ENCODE data around the gene WASF3.

WASF3 gene, protein sequence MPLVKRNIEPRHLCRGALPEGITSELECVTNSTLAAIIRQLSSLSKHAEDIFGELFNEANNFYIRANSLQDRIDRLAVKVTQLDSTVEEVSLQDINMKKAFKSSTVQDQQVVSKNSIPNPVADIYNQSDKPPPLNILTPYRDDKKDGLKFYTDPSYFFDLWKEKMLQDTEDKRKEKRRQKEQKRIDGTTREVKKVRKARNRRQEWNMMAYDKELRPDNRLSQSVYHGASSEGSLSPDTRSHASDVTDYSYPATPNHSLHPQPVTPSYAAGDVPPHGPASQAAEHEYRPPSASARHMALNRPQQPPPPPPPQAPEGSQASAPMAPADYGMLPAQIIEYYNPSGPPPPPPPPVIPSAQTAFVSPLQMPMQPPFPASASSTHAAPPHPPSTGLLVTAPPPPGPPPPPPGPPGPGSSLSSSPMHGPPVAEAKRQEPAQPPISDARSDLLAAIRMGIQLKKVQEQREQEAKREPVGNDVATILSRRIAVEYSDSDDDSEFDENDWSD

GRCh38 chr13:26557393-26558073 lies at the start of gene WASF3:
WASF3 (plus strand) TSS chr13:26557683; CDS start chr13:26642271, 84,588 bp downstream.
- TF ChIP-seq, protein P1, sequence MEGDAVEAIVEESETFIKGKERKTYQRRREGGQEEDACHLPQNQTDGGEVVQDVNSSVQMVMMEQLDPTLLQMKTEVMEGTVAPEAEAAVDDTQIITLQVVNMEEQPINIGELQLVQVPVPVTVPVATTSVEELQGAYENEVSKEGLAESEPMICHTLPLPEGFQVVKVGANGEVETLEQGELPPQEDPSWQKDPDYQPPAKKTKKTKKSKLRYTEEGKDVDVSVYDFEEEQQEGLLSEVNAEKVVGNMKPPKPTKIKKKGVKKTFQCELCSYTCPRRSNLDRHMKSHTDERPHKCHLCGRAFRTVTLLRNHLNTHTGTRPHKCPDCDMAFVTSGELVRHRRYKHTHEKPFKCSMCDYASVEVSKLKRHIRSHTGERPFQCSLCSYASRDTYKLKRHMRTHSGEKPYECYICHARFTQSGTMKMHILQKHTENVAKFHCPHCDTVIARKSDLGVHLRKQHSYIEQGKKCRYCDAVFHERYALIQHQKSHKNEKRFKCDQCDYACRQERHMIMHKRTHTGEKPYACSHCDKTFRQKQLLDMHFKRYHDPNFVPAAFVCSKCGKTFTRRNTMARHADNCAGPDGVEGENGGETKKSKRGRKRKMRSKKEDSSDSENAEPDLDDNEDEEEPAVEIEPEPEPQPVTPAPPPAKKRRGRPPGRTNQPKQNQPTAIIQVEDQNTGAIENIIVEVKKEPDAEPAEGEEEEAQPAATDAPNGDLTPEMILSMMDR (IDR thresholded peaks at IDR 0.05; ENCODE audit: insufficient read depth, low read length, missing control alignments), result no peak
- DNase-seq (ENCODE audit: low read depth, low spot score), result peak; percentile 42
- H3K4me3 ChIP-seq (ENCODE audit: low read depth, low read length), result peak within 1 kb of the TSS; percentile 72
- POLR2A ChIA-PET, result interaction anchor here (1.0 kb wide), 2 partner anchors 9 to 355 kb away, joined by 3 read pairs; no protein-coding TSS in a partner anchor
- CTCF ChIA-PET, result interaction anchor here (0.5 to 1.2 kb wide), 2 partner anchors 28 to 373 kb away, joined by 3 to 5 read pairs; no protein-coding TSS in a partner anchor

- DNase-seq (ENCODE audit: low read depth, low spot score), result no peak
- POLR2A ChIA-PET, result no interaction called here
- no peak overlapping the region for H3K4me3 ChIP-seq (ENCODE audit: low read depth, low read length)
- TF ChIP-seq, protein P1 (IDR thresholded peaks at IDR 0.05; ENCODE audit: insufficient read depth, low read length, missing control alignments), result no peak
- CTCF ChIA-PET, result interaction anchor here (1.0 to 1.5 kb wide), 2 partner anchors 12 to 189 kb away, joined by 3 to 7 read pairs; no protein-coding TSS in a partner anchor
Measured at GRCh38 chr13:26508885-26509284, 48.6 kb upstream of the WASF3 start.

DNA sequence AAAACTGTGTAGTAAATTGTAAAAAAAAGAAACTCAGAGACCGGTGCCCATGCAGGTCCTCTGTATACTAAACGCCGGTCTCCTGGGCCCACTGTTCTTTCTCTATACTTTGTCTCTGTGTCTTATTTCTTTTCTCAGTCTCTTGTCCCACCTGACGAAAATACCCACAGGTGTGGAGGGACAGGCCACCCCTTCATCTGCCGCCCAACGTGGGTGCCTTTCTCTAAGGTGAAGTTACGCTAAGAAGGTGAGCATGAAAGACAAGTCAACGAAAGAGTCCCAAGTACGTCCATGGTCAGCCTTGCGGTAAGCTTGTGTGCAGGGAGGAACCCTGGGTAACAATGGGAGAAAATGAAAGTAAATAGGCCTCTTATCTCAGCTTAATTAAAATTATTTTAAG lies 48.0 kb upstream of the WASF3 start:
- TF ChIP-seq, protein P1 (IDR thresholded peaks at IDR 0.05; ENCODE audit: insufficient read depth, low read length, missing control alignments), result no peak
- ChIA-PET CTCF (no interaction called here), POLR2A (no interaction called here)
- no peak overlapping the region for H3K4me3 ChIP-seq (ENCODE audit: low read depth, low read length)
- no peak for DNase-seq (ENCODE audit: low read depth, low spot score)

GRCh38 chr13:26513931-26514330 lies 43.6 kb upstream of the WASF3 start:
- ChIA-PET POLR2A (no interaction called here), CTCF (interaction anchor here (0.6 kb wide), 1 partner anchor 92 kb away, joined by 3 read pairs; no protein-coding TSS in a partner anchor)

DNA sequence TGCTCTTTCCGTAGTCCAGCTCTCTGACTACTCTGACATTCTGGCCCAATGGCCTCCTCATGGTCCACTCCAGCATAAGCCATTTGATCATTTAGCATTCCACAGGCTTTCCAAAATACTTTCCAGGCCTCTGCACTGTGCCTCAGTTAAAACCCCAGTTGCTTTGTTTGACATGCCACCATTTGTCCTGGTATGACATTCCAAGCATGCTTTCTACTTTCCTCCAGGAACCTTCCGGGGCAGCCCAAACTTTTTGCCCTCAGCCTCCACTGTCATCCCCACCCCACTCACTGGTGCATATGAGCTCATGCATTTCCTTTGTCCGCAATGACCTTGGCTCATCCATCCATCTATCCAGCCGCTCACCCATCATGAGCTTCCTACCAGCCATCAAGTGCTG lies 41.8 kb upstream of the WASF3 start:
- H3K4me3 ChIP-seq (ENCODE audit: low read depth, low read length), result no peak overlapping the region
- DNase-seq (ENCODE audit: low read depth, low spot score), result no peak
- TF ChIP-seq, protein P1 (IDR thresholded peaks at IDR 0.05; ENCODE audit: insufficient read depth, low read length, missing control alignments), result no peak
- POLR2A ChIA-PET, result no interaction called here
- CTCF ChIA-PET, result interaction anchor here (1.4 kb wide), 1 partner anchor 33 kb away, joined by 5 read pairs; no protein-coding TSS in a partner anchor

More at GRCh38 chr13:26513931-26514330, 43.6 kb upstream of the WASF3 start:
- H3K4me3 ChIP-seq (ENCODE audit: low read depth, low read length), result no peak overlapping the region
- TF ChIP-seq, protein P1 (IDR thresholded peaks at IDR 0.05; ENCODE audit: insufficient read depth, low read length, missing control alignments), result no peak
- DNase-seq (ENCODE audit: low read depth, low spot score), result no peak

GRCh38 chr13:26517936-26518335 lies 39.5 kb upstream of the WASF3 start:
- TF ChIP-seq, protein P1 (IDR thresholded peaks at IDR 0.05; ENCODE audit: insufficient read depth, low read length, missing control alignments), result no peak
- ChIA-PET POLR2A (no interaction called here), CTCF (interaction anchor here (1.6 kb wide), 1 partner anchor 22 kb away, joined by 7 read pairs; no protein-coding TSS in a partner anchor)
- no peak for DNase-seq (ENCODE audit: low read depth, low spot score)
- no peak overlapping the region for H3K4me3 ChIP-seq (ENCODE audit: low read depth, low read length)

All from AG04449 (cell line).